Small intestine (tissue), 16 donors: ENCODE data around the gene KLK7. TPM values are rescaled to one million over a fixed set of nuclear protein-coding genes. Genes with fewer than 3 reads are reported as not detected.

Experiments used
- DNase-seq, 2 donors: peaks; one replicate each; pipeline versions ENCODE4 v3.0.0 to v3.0.0-alpha.2; 2013
- FAIRE-seq: peaks from 2 replicates; lab custom pipeline; 2012; peaks lifted over from hg19 to GRCh38; lab: Jason Lieb, UNC
- H3K27ac ChIP-seq, 3 donors: one replicate each; pipeline ENCODE4 v1.5.1; 2013; ENCODE audit warnings: low read length in 2 of 3, mild to moderate bottlenecking in 2 of 3, control low read depth in 1 of 3, inconsistent platforms in 1 of 3, low read depth in 1 of 3, moderate library complexity in 1 of 3
- H3K27me3 ChIP-seq, 3 donors: one replicate each; pipeline ENCODE4 v1.6.1; 2013; ENCODE audit warnings: low read length in 3 of 3, inconsistent platforms in 1 of 3; ENCODE audit not compliant: control insufficient read depth in 3 of 3, insufficient read depth in 3 of 3
- H3K36me3 ChIP-seq, 3 donors: one replicate each; pipeline ENCODE4 v1.6.1; 2013; ENCODE audit warnings: low read length in 3 of 3, inconsistent platforms in 1 of 3, low read depth in 1 of 3, mild to moderate bottlenecking in 1 of 3, moderate library complexity in 1 of 3; ENCODE audit not compliant: control insufficient read depth in 3 of 3, insufficient read depth in 2 of 3
- H3K4me1 ChIP-seq, 3 donors: one replicate each; pipeline ENCODE4 v1.6.1; 2013; ENCODE audit warnings: low read length in 2 of 3, inconsistent platforms in 1 of 3, low read depth in 1 of 3, mild to moderate bottlenecking in 1 of 3, moderate library complexity in 1 of 3; ENCODE audit not compliant: control insufficient read depth in 3 of 3, insufficient read depth in 2 of 3
- H3K4me3 ChIP-seq, 3 donors: one replicate each; pipeline ENCODE4 v1.5.1; 2013; ENCODE audit warnings: low read length in 3 of 3, control low read depth in 1 of 3, inconsistent platforms in 1 of 3, low read depth in 1 of 3, mild to moderate bottlenecking in 1 of 3, moderate library complexity in 1 of 3
- H3K9me3 ChIP-seq, 2 donors: one replicate each; pipeline ENCODE4 v1.6.1; 2013; ENCODE audit warnings: low read depth in 1 of 2, low read length in 1 of 2; ENCODE audit not compliant: control insufficient read depth in 2 of 2, insufficient read depth in 1 of 2
- WGBS, 3 donors: extraction: QIAGEN DNeasy Blood & Tissue Kit; methylation state at CpG; one replicate each; pipeline ENCODE4 v1.1.7; 2013; 5-methylcytosine and 5-hydroxymethylcytosine counted together
- long read RNA-seq, 10 donors: transcript quantifications; one replicate each; lab custom pipeline, GENCODE V29; 2026
- polyA plus RNA-seq, 4 donors: library from polyadenylated mRNA; stranded (reverse) in 3 of 4; unstranded in 1 of 4; fragments of 200-250 nt in 3 of 4; fragments of 120-200 nt in 1 of 4; gene quantifications; one replicate each; pipeline versions ENCODE4 v1.2.1 to v1.2.3, GENCODE V29; 2013
- donor health status: healthy with polysubstance abuse.
- donor health status: control.
- donor health status: control.
- donor health status: Bipolar disorder and iron deficiency.
- donor health status: healthy.

KLK7 gene
- under 1 TPM in 1 of 4 donors, not detected in 3; 0.07 TPM for polyA plus RNA-seq
- long read RNA-seq, donor 1, result 0 reads
- long read RNA-seq, donor 2, result 0 reads
- long read RNA-seq, donor 3, result 0 reads
- long read RNA-seq, donor 4, result 0 reads
- long read RNA-seq, donor 5, result 0 reads
- long read RNA-seq, donor 6, result 0 reads
- long read RNA-seq, donor 7, result 0 reads
- long read RNA-seq, donor 8, result 0 reads
- long read RNA-seq, donor 9, result 0 reads
- long read RNA-seq, donor 10, result 0 reads

DNA sequence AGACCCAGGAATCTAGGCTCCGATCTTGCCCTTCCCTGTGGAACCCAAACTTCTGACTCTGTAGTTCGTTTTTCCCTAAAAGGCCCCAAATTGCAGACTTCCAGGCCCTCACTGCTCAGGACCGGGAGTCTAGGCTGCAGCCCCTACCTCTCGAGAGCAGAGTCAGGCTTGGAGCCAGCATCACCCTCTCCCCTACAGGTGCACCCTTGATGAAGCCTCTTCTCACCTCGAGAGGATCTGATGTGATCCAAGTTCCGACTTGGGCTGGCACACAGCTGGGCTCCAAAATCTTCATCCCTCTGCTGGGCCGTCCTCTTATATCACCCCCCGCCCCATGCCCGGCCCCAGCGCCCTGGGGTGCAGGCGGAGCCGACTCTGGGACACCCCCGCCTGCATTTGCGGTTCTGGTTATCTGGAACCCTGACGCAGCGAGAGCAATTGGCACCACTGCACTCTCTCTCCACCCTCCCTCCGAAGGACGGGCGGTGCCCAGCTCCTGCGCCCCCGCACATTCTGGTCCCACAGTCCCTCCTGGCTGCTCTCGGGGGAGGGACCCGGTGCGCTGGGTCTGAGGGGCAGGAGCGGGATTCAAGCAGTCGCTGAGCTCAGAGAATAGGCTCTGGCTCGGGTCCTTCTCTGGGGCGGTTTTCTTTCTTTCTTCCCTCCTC, at the start of gene KLK7:
TSS of gene KLK7 (minus strand) at position 293 of the 668 bp plus-strand sequence. CDS start 1,518 bp downstream, outside the sequence.
- WGBS, 3 donors, result 19 to 25% (median 20%) methylated on average over 28 of the region's 28 CpGs
- Histone ChIP-seq H3K4me1 (no peaks in the 10 kb centered on the region), H3K36me3 (no peaks in the 10 kb centered on the region), H3K9me3 (no peaks in the 10 kb centered on the region), H3K27me3 (peaks cover 0 to 5% (median 3%) of the 10 kb centered on the region in 3 donors), H3K4me3 (no peak within 1 kb of the TSS), H3K27ac (no peak within 1 kb of the TSS)
- no peak for DNase-seq
- FAIRE-seq, result no peak

DNA sequence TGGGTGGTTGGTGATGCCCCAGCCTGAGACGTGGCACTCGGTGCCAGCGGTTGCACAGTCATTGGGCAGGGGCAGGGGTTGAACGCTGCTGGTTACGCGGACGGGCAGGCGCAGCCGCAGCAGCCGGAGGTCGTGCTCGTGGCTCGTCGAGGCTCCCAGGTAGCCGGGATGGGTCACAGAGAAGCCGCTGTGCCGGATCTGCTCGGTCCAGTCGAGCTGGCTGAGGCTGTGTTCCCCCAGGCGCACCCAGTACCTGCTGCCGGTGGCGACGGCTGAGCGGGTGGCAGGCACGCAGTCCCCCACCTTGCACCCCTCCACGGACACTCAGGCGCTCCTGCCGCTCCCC, 48.1 kb upstream of the KLK7 start:
- DNase-seq (no peak), FAIRE-seq (no peak)
- H3K27ac ChIP-seq, result no peak overlapping the region
- H3K9me3 ChIP-seq, result no peaks in the 10 kb centered on the region
- 91 to 93% (median 92%) methylated on average over 25 to 28 of the region's 28 CpGs for WGBS, 3 donors
- H3K4me3 ChIP-seq, result no peak overlapping the region
- H3K4me1 ChIP-seq, result no peaks in the 10 kb centered on the region
- no peaks in the 10 kb centered on the region for H3K36me3 ChIP-seq
- H3K27me3 ChIP-seq, result peaks cover 0 to 8% (median 0%) of the 10 kb centered on the region in 3 donors

DNA sequence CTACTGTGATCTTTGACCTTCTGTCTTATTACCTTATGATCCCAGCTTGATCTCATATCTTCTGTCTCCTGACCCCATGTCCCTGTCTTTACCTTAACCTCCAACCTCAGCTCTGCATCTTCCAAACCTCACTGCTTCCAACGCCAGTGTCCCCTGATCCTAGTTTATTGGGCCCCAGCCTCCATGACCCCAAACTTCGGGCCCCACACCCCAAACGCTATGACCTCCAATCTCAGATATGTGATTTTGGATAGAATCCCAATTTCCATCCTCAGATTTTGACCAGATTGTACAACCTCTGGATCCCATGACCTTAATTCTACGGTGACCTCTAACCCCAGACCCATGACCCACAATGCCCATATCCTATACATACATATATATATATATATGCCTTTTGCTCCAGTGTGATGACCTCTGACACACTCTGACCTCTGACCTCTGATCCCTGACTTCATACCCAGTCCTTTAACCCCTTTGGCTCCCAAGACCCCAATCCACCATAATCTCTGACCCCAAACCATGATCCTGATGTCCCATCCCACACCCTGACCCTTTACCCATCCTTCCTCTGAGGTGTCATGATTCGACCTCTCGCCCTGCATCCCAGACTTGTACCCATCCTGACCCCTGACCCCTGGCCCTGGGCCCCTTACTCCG, 47.6 kb upstream of the KLK7 start:
- no peak for FAIRE-seq
- 69 to 87% (median 72%) methylated on average over 7 of the region's 7 CpGs for WGBS, 3 donors

DNA sequence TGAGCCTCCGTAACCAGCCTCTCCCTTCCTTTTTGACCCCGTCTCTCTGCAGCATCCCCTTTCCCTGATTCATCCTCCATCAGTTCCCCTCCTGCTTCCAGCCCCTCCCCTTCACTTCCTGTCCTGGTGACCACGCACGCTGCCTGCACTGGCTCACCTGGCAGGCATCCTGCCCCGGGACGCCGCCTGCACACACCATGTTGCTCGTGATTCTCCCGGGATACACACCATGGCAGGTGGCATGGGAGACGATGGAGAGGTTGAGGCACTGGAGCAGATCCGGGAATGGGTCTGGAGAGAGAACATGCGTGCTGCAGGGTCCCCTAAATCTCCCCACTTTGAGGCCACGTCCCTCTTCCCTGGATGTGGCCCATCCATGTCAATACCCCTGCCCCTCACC, 46.9 kb upstream of the KLK7 start:
- 75 to 81% (median 78%) methylated on average over 13 of the region's 13 CpGs for WGBS, 3 donors
- Histone ChIP-seq H3K9me3 (no peaks in the 10 kb centered on the region), H3K4me3 (no peak overlapping the region), H3K27ac (no peak overlapping the region), H3K36me3 (no peaks in the 10 kb centered on the region), H3K4me1 (no peaks in the 10 kb centered on the region), H3K27me3 (peaks cover 0 to 8% (median 0%) of the 10 kb centered on the region in 3 donors)
- DNase-seq (no peak), FAIRE-seq (no peak)

More for the DNA sequence above, 47.6 kb upstream of the KLK7 start:
- Histone ChIP-seq H3K36me3 (no peaks in the 10 kb centered on the region), H3K9me3 (no peaks in the 10 kb centered on the region), H3K4me1 (no peaks in the 10 kb centered on the region), H3K27me3 (peaks cover 0 to 8% (median 0%) of the 10 kb centered on the region in 3 donors), H3K27ac (no peak overlapping the region), H3K4me3 (no peak overlapping the region)
- DNase-seq, result no peak

DNA sequence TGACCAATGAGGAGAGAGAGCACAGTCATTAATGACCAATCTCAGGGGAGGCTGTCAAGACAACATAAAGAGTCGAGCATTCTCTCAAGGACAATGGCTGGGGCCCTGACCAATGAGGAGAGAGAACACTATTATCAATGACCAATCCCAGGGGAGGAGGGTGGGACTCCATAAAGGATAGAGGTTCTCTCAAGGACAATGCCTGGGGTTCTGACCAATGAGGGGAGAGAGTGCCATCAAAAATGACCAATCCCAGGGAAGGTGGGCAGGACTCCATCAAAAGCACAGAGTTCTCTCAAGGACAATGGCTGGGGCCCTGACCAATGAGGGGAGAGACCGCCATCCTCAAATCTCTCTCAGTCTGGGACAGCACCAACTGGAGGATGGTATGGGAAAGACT, 46.0 kb upstream of the KLK7 start:
- Histone ChIP-seq H3K27me3 (peaks cover 0 to 10% (median 0%) of the 10 kb centered on the region in 3 donors), H3K9me3 (no peaks in the 10 kb centered on the region), H3K4me1 (no peaks in the 10 kb centered on the region), H3K36me3 (no peaks in the 10 kb centered on the region), H3K27ac (no peak overlapping the region), H3K4me3 (no peak overlapping the region)
- no peak for FAIRE-seq
- DNase-seq, result no peak
- WGBS, 3 donors, result 62 to 83% (median 64%) methylated on average over 2 of the region's 2 CpGs

DNA sequence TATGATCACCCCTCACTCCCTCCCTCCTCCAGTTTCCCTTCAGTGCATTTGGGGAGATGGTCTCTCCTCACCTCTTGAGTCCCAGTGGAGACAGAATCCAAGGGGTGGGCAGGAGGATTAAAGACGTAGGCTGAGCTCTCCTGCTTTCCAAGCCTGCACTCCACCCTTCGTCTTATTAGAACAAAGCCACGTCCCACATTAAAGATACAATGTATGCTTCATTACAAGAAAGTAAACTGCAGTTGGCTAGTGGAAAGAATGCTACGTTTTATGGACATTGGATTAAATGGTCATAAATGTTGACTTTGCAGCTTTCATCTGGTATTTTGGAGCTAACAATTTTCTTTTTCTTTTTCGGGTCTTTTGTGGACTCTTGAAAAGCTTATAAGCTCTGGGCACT, 44.2 kb upstream of the KLK7 start:
- WGBS, 3 donors, result 41 to 62% (median 56%) methylated on average over 5 of the region's 5 CpGs
- Histone ChIP-seq H3K27me3 (peaks cover 0 to 10% (median 0%) of the 10 kb centered on the region in 3 donors), H3K27ac (no peak overlapping the region), H3K9me3 (no peaks in the 10 kb centered on the region), H3K4me3 (no peak overlapping the region), H3K36me3 (no peaks in the 10 kb centered on the region), H3K4me1 (no peaks in the 10 kb centered on the region)
- FAIRE-seq (no peak), DNase-seq (no peak)

DNA sequence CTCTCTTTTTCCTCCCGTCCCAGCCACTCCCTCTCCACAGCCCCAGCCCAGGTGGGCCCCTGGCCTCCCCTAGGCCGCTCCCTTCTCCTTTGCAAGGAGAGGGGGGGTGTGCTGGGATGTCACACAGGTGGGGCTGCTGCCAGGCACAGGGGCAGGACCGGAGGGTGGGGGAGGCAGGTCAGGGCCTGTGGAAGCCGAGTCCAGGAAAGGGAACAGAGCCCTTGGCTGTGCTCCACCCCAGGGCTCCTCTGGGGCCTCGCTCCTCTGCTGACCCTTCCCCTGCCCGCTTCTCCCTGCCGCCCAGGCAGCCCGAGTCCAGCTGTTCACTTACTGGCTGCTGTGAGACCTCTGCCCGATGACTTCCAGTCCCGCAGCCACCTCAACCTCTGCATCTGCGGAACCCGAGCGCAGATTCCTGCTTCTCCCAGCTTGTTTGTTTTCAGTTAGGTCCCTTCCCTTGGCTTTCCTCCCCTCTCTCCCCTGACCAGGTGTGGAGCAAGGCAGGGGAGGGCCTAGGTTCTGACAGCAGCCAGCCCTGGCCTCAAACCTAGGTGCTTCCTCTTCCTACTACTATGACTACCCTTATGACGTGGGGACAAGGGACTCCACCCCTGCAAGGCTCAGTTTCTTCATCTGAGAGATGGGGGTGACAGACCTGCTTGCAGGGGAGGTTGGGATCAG, 43.5 kb upstream of the KLK7 start:
- H3K4me1 ChIP-seq, result no peaks in the 10 kb centered on the region
- DNase-seq (no peak), FAIRE-seq (no peak)
- peaks cover 0 to 10% (median 0%) of the 10 kb centered on the region in 3 donors for H3K27me3 ChIP-seq
- no peak overlapping the region for H3K4me3 ChIP-seq
- no peaks in the 10 kb centered on the region for H3K9me3 ChIP-seq
- H3K27ac ChIP-seq, result no peak overlapping the region
- WGBS, 3 donors, result 17 to 35% (median 27%) methylated on average over 12 to 14 of the region's 14 CpGs
- H3K36me3 ChIP-seq, result no peaks in the 10 kb centered on the region

DNA sequence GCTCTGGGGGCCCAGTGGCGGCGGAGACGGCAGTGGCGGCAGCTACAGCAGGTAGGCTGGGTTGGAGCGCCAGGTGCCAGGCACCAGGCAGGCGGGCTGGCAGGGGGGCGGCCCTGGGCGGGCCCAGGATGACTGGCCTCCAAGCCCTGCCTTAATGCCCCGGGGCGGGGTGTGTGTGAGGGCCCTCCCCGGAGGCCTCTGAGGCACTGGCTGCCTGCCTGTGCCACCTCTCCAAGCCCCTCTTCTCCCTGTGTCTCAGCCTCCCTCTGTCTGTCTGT, 42.8 kb upstream of the KLK7 start, which contains the start of gene KLK11:
TSS of gene KLK11 (minus strand) at position 63 of the 278 bp plus-strand sequence. CDS start 985 bp downstream, outside the sequence.
- FAIRE-seq (no peak), DNase-seq (no peak)
- Histone ChIP-seq H3K4me1 (no peaks in the 10 kb centered on the region), H3K27me3 (peaks cover 0 to 10% (median 0%) of the 10 kb centered on the region in 3 donors), H3K27ac (no peak within 1 kb of the TSS), H3K4me3 (no peak within 1 kb of the TSS), H3K36me3 (no peaks in the 10 kb centered on the region), H3K9me3 (no peaks in the 10 kb centered on the region)
- WGBS, 3 donors, result 13 to 79% (median 45%) methylated on average over 3 to 11 of the region's 11 CpGs
